ENCODE data around the gene PCDHGA7.

PCDHGA7 gene

DNA sequence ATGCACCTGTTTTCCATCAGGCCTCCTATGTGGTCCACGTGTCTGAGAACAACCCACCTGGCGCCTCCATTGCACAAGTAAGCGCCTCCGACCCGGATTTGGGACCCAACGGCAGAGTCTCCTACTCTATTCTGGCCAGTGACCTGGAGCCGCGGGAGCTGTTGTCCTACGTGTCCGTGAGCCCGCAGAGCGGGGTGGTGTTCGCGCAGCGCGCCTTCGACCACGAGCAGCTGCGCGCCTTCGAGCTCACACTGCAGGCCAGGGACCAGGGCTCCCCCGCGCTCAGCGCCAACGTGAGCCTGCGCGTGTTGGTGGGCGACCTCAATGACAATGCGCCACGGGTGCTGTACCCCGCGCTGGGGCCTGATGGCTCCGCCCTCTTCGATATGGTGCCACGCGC lies 31.0 kb upstream of the PCDHGA7 start:
- Histone ChIP-seq H3K4me3 (ENCODE audit: low read depth, low read length) (no peak overlapping the region), H3K4me1 (ENCODE audit: control insufficient read depth, insufficient read depth, low read length, unreplicated experiment) (no peaks in the 10 kb centered on the region), H3K36me3 (ENCODE audit: insufficient read depth, low read length) (no peaks in the 10 kb centered on the region), H3K27me3 (ENCODE audit: insufficient read depth, low read length) (peaks cover 85% of the 10 kb centered on the region), H3K79me2 (ENCODE audit: control insufficient read depth, insufficient read depth, low read length, unreplicated experiment) (no peaks in the 10 kb centered on the region), H2AFZ (ENCODE audit: low read length, unreplicated experiment) (no peak overlapping the region), H3K27ac (ENCODE audit: low read depth, low read length) (no peak overlapping the region)

DNA sequence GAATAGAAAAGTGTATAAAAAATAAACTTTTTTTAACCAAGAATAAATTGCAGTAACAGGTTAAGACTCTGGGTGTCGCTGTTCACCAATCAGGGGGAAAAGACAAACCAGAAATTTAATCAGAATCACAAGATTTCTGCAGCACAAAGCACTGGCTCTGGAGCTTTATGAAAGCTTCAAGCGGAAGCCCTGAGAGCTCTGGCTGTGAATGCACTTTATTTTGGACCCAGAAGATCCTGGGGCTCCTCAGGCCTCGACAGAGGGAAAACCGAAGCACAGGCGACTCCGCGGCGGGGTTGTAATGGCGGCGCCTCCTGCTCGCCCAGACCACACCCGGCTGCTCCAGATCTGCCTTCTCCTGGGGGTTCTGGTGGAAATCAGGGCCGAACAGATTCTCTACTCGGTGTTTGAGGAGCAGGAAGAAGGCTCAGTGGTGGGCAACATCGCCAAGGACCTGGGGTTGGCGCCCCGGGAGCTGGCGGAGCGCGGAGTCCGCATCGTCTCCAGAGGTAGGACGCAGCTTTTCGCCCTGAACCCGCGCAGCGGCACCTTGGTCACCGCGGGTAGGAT lies 27.6 kb upstream of the PCDHGA7 start, which contains the start of gene PCDHGA4:
Gene PCDHGA4 (plus strand): TSS at position 122 of the 570 bp plus-strand sequence. CDS start 87 bp downstream, at position 209.
- peak within 1 kb of the TSS; percentile 90 for H2AFZ ChIP-seq (ENCODE audit: low read length, unreplicated experiment)
- H3K4me3 ChIP-seq (ENCODE audit: low read depth, low read length): peak within 1 kb of the TSS; percentile 79
- no peaks in the 10 kb centered on the region for H3K4me1 ChIP-seq (ENCODE audit: control insufficient read depth, insufficient read depth, low read length, unreplicated experiment)
- peaks cover 89% of the 10 kb centered on the region for H3K27me3 ChIP-seq (ENCODE audit: insufficient read depth, low read length)
- no peaks in the 10 kb centered on the region for H3K79me2 ChIP-seq (ENCODE audit: control insufficient read depth, insufficient read depth, low read length, unreplicated experiment)
- no peak within 1 kb of the TSS for H3K27ac ChIP-seq (ENCODE audit: low read depth, low read length)
- no peaks in the 10 kb centered on the region for H3K36me3 ChIP-seq (ENCODE audit: insufficient read depth, low read length)

GRCh38 chr5:141355641-141356040 lies 26.9 kb upstream of the PCDHGA7 start:
- Histone ChIP-seq H3K27me3 (ENCODE audit: insufficient read depth, low read length) (peaks cover 89% of the 10 kb centered on the region), H3K4me3 (ENCODE audit: low read depth, low read length) (peak overlapping the region; percentile 79), H3K79me2 (ENCODE audit: control insufficient read depth, insufficient read depth, low read length, unreplicated experiment) (no peaks in the 10 kb centered on the region), H2AFZ (ENCODE audit: low read length, unreplicated experiment) (peak overlapping the region; percentile 90), H3K36me3 (ENCODE audit: insufficient read depth, low read length) (no peaks in the 10 kb centered on the region), H3K27ac (ENCODE audit: low read depth, low read length) (no peak overlapping the region), H3K4me1 (ENCODE audit: control insufficient read depth, insufficient read depth, low read length, unreplicated experiment) (no peaks in the 10 kb centered on the region)

DNA sequence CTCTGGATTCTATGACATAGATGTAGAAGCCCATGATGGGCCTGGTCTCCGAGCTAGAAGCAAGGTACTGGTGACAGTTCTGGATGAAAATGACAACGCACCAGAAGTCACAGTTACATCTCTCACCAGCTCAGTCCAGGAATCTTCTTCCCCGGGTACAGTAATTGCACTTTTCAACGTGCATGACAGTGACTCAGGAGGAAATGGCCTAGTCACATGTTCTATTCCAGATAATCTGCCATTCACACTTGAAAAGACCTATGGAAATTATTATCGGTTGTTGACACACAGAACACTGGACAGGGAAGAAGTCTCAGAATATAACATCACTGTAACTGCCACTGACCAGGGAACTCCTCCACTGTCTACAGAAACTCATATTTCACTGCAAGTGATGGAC lies 26.4 kb upstream of the PCDHGA7 start:
- Histone ChIP-seq H3K79me2 (ENCODE audit: control insufficient read depth, insufficient read depth, low read length, unreplicated experiment) (no peaks in the 10 kb centered on the region), H3K4me1 (ENCODE audit: control insufficient read depth, insufficient read depth, low read length, unreplicated experiment) (no peaks in the 10 kb centered on the region), H2AFZ (ENCODE audit: low read length, unreplicated experiment) (no peak overlapping the region), H3K27me3 (ENCODE audit: insufficient read depth, low read length) (peaks cover 89% of the 10 kb centered on the region), H3K27ac (ENCODE audit: low read depth, low read length) (no peak overlapping the region), H3K36me3 (ENCODE audit: insufficient read depth, low read length) (no peaks in the 10 kb centered on the region), H3K4me3 (ENCODE audit: low read depth, low read length) (peak overlapping the region; percentile 79; the same call in 1 of the 2 replicates)

DNA sequence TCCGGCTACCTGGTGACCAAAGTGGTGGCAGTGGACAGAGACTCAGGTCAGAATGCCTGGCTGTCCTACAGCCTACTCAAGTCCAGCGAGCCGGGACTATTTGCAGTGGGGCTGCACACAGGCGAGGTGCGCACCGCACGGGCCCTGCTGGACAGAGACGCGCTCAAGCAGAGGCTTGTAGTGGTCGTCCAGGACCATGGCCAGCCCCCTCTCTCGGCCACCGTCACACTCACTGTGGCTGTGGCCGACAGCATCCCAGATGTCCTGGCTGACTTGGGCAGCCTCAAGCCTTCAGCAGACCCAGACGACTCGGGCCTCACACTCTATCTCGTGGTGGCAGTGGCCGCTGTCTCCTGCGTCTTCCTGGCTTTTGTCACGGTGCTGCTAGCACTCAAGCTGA lies 25.6 kb upstream of the PCDHGA7 start:
- Histone ChIP-seq H3K27ac (ENCODE audit: low read depth, low read length) (no peak overlapping the region), H3K27me3 (ENCODE audit: insufficient read depth, low read length) (peaks cover 87% of the 10 kb centered on the region), H2AFZ (ENCODE audit: low read length, unreplicated experiment) (no peak overlapping the region), H3K36me3 (ENCODE audit: insufficient read depth, low read length) (no peaks in the 10 kb centered on the region), H3K79me2 (ENCODE audit: control insufficient read depth, insufficient read depth, low read length, unreplicated experiment) (no peaks in the 10 kb centered on the region), H3K4me3 (ENCODE audit: low read depth, low read length) (no peak overlapping the region), H3K4me1 (ENCODE audit: control insufficient read depth, insufficient read depth, low read length, unreplicated experiment) (no peaks in the 10 kb centered on the region)

DNA sequence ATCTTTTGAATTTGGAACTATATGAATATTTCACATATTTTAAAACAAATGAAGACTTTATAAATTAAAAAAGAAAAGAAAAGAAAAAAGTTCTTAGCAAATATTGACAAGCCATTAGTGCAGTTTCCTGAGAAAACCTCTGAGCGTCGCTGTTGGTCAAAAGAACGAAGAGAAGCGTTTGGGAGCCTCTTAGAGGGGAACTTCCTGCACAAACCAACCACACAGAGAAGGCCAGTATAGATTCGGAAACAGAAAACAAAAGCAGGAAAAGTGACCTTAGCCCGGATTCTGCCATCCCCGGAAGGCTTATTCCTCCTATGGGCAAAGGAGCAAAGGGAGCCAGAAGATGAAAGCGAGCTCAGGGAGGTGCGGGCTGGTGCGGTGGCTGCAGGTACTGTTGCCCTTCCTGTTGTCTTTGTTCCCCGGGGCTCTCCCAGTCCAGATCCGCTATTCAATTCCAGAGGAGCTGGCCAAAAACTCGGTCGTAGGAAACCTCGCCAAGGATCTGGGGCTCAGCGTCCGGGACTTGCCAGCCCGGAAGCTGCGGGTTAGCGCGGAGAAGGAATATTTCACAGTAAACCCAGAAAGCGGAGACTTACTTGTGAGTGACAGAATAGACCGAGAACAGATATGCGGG lies 22.6 kb upstream of the PCDHGA7 start, which contains the start of gene PCDHGB2:
Gene PCDHGB2 (plus strand): TSS at position 205 of the 637 bp plus-strand sequence. CDS start 142 bp downstream, at position 347.
- Histone ChIP-seq H3K36me3 (ENCODE audit: insufficient read depth, low read length) (no peaks in the 10 kb centered on the region), H3K4me1 (ENCODE audit: control insufficient read depth, insufficient read depth, low read length, unreplicated experiment) (no peaks in the 10 kb centered on the region), H3K27ac (ENCODE audit: low read depth, low read length) (no peak within 1 kb of the TSS), H3K79me2 (ENCODE audit: control insufficient read depth, insufficient read depth, low read length, unreplicated experiment) (no peaks in the 10 kb centered on the region), H2AFZ (ENCODE audit: low read length, unreplicated experiment) (no peak within 1 kb of the TSS), H3K27me3 (ENCODE audit: insufficient read depth, low read length) (peaks cover 91% of the 10 kb centered on the region), H3K4me3 (ENCODE audit: low read depth, low read length) (no peak within 1 kb of the TSS)

- H2AFZ ChIP-seq (ENCODE audit: low read length, unreplicated experiment): no peak overlapping the region
- no peaks in the 10 kb centered on the region for H3K36me3 ChIP-seq (ENCODE audit: insufficient read depth, low read length)
- no peaks in the 10 kb centered on the region for H3K79me2 ChIP-seq (ENCODE audit: control insufficient read depth, insufficient read depth, low read length, unreplicated experiment)
- H3K4me3 ChIP-seq (ENCODE audit: low read depth, low read length): no peak overlapping the region
- H3K27me3 ChIP-seq (ENCODE audit: insufficient read depth, low read length): peaks cover 91% of the 10 kb centered on the region
- no peak overlapping the region for H3K27ac ChIP-seq (ENCODE audit: low read depth, low read length)
- no peaks in the 10 kb centered on the region for H3K4me1 ChIP-seq (ENCODE audit: control insufficient read depth, insufficient read depth, low read length, unreplicated experiment)
Measured at GRCh38 chr5:141360685-141361084, 21.9 kb upstream of the PCDHGA7 start.

GRCh38 chr5:141362719-141363118 lies 19.8 kb upstream of the PCDHGA7 start:
- Histone ChIP-seq H3K4me1 (ENCODE audit: control insufficient read depth, insufficient read depth, low read length, unreplicated experiment) (no peaks in the 10 kb centered on the region), H2AFZ (ENCODE audit: low read length, unreplicated experiment) (no peak overlapping the region), H3K27ac (ENCODE audit: low read depth, low read length) (no peak overlapping the region), H3K36me3 (ENCODE audit: insufficient read depth, low read length) (no peaks in the 10 kb centered on the region), H3K79me2 (ENCODE audit: control insufficient read depth, insufficient read depth, low read length, unreplicated experiment) (no peaks in the 10 kb centered on the region), H3K27me3 (ENCODE audit: insufficient read depth, low read length) (peaks cover 88% of the 10 kb centered on the region), H3K4me3 (ENCODE audit: low read depth, low read length) (no peak overlapping the region)

DNA sequence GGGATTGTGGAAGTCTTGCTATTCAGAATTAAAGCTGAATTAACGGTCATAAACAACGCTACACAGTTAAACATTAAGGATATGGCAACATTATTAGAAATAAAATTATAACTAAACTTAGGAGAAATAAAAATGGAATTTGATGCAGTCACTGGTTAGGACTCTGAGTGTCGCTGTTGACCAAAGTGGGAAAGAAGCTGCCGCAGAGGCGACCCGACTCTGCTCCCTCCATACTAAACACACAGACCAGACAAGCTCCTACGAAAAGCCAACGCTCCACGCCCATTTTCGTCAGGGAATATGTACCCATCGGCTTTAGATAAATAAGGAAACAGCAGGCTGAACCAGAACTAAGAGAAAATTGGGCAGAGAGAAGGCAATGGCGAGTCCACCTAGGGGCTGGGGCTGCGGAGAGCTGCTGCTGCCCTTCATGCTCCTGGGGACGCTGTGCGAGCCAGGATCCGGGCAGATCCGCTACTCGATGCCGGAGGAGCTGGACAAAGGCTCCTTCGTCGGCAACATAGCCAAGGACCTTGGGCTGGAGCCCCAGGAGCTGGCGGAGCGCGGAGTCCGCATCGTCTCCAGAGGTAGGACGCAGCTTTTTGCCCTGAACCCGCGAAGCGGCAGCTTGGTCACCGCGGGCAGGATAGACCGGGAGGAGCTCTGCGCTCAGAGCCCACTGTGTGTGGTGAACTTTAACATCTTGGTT lies 18.4 kb upstream of the PCDHGA7 start, which contains the start of gene PCDHGA5:
Gene PCDHGA5 (plus strand): TSS at position 211 of the 709 bp plus-strand sequence. CDS start 169 bp downstream, at position 380.
- Histone ChIP-seq H3K79me2 (ENCODE audit: control insufficient read depth, insufficient read depth, low read length, unreplicated experiment) (no peaks in the 10 kb centered on the region), H3K4me1 (ENCODE audit: control insufficient read depth, insufficient read depth, low read length, unreplicated experiment) (no peaks in the 10 kb centered on the region), H3K27ac (ENCODE audit: low read depth, low read length) (no peak within 1 kb of the TSS), H2AFZ (ENCODE audit: low read length, unreplicated experiment) (no peak within 1 kb of the TSS), H3K36me3 (ENCODE audit: insufficient read depth, low read length) (no peaks in the 10 kb centered on the region), H3K27me3 (ENCODE audit: insufficient read depth, low read length) (peaks cover 88% of the 10 kb centered on the region), H3K4me3 (ENCODE audit: low read depth, low read length) (peak within 1 kb of the TSS; percentile 48; the same call in 1 of the 2 replicates)

GRCh38 chr5:141366016-141366896 lies 16.3 kb upstream of the PCDHGA7 start:
- no peaks in the 10 kb centered on the region for H3K4me1 ChIP-seq (ENCODE audit: control insufficient read depth, insufficient read depth, low read length, unreplicated experiment)
- H2AFZ ChIP-seq (ENCODE audit: low read length, unreplicated experiment): no peak overlapping the region
- no peak overlapping the region for H3K4me3 ChIP-seq (ENCODE audit: low read depth, low read length)
- no peak overlapping the region for H3K27ac ChIP-seq (ENCODE audit: low read depth, low read length)
- peaks cover 88% of the 10 kb centered on the region for H3K27me3 ChIP-seq (ENCODE audit: insufficient read depth, low read length)
- no peaks in the 10 kb centered on the region for H3K36me3 ChIP-seq (ENCODE audit: insufficient read depth, low read length)
- no peaks in the 10 kb centered on the region for H3K79me2 ChIP-seq (ENCODE audit: control insufficient read depth, insufficient read depth, low read length, unreplicated experiment)
